OCI-M2 (cell line): ENCODE data around the gene SARS2.

ENCODE experiments used
- DNase-seq: peaks from one replicate; lab custom pipeline; 2025; ENCODE audit not compliant: unreplicated experiment; lab: John Stamatoyannopoulos, UW

The SARS2 gene

DNA sequence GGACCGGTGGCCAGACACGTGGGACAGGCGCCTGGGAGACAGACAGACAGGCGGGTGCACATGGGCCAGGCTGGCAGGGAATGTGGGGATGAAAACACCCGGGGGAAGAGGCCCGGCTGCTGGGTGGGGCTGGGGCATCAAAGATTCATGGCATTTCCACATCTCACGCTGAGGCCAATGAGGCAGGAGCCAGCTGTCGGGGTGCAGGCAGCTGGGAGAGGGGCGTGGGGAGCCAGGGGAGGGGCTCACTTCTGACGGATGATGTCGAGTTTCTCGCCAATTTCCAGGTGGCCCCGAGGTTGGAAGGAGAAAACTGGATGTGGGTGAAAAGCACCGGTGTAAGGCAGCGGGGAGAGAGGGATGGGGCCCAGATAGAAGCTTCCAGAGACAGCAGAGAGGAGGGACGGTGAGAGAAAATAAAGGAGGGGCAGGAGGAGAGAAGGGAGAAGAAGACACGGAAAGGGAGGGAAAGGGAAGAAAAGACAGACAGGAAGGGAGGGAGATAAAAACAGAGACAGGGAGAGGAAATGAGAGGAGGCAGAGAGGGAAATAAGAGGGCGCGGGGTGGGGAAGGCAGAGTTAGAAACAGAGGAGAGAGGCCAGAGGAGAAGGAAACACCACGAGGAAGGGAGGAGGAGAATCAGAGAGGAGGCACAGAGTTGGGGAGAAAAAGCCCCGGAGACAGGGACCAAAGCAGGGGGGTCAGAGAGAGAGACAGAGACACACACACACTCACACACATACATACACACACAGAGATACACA lies 10.5 kb downstream of the SARS2 start:
- no peak for DNase-seq

GRCh38 chr19:38918526-38918925 lies 12.0 kb downstream of the SARS2 start:
- DNase-seq, result no peak

- DNase-seq, result peak; percentile 33
Observed at GRCh38 chr19:38917921-38918491, 12.6 kb downstream of the SARS2 start.

DNA sequence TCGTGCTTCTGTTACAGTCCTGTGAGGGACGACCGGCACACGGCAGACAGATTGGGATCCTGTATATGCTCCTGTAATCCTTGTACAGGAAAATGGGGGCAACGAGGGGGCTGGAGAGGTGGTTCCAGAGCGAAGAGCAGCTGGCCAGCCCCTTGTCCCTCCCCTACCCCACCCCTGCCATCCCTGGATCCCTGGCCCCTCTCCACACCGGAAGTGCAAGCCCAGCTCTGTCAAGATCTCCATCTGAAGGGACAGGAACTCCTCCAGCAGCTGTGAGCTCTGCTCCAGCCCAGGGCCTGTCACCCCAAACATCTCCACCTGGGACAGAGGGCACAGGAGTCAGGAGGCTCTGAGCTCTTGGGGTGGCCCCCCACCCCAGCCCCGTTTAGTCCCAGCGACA lies 13.0 kb downstream of the SARS2 start:
- no peak for DNase-seq

GRCh38 chr19:38915329-38916321 lies 14.9 kb downstream of the SARS2 start:
- DNase-seq, result no peak

- DNase-seq, result no peak
Observed at GRCh38 chr19:38913958-38914357, 16.6 kb downstream of the SARS2 start.

GRCh38 chr19:38912600-38913514 lies 17.7 kb downstream of the SARS2 start:
- DNase-seq, result no peak

DNA sequence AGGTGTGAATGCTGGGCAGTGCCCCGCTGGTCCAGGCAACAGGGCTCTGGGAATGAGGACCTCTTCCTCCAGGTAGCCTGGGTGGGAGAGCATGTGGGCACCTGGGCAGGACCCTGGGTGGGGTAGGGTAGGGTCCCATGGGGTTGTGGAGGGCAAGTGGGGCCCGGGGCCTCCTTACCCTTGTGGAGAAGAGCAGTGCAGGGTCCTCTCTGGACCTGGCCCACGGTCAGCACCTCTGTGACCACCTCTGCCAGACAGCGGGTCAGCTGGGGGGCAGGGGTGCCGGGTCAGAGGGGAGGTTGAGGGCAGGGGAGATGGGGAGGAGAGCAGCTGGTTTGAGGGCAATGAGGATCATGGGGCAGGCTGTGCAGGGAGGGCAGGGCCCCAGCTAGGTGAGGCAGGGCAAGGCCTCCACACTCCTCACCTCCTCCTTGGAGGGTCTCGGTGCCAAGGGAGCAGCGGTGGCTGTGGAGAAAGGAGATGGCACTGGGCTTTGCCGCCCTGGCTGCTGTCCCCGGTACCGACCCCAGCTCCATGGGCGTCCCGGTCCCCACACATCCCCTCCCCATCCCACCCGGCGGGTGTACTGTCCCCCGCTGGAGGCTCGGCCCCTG lies 19.1 kb downstream of the SARS2 start:
- no peak for DNase-seq

- no peak for DNase-seq
Observed at GRCh38 chr19:38910488-38910887, 20.1 kb downstream of the SARS2 start.

GRCh38 chr19:38908911-38909310 lies 21.7 kb downstream of the SARS2 start:
- no peak for DNase-seq

DNA sequence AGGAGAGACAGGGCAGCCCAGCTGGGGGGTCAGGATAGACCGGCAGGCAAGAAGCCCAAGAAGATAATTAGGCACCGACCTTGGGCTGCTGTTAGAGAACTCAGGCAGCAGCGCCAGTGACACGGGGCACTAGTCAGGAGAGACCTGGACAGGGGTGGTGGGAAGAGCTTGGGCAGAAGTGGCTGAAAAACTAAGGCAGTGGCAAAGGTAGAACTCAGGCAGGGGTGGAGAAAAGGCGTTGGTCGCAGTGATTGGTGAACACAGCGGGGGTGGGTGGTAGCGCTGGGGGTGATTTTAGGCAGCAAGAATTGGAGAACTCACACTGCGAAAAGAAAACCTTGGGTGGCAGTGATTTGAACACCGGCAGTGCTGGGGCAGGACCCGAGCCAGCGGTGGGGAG lies 22.9 kb downstream of the SARS2 start:
- DNase-seq, result no peak

DNA sequence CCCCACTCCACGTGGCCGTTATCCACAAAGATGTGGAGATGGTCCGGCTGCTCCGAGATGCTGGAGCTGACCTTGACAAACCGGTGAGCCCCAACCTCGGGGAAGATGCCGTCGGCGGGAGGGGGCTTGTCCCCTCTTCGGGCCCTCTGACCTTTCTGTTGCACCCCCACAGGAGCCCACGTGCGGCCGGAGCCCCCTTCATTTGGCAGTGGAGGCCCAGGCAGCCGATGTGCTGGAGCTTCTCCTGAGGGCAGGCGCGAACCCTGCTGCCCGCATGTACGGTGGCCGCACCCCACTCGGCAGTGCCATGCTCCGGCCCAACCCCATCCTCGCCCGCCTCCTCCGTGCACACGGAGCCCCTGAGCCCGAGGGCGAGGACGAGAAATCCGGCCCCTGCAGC lies 23.3 kb downstream of the SARS2 start:
- no peak for DNase-seq

DNA sequence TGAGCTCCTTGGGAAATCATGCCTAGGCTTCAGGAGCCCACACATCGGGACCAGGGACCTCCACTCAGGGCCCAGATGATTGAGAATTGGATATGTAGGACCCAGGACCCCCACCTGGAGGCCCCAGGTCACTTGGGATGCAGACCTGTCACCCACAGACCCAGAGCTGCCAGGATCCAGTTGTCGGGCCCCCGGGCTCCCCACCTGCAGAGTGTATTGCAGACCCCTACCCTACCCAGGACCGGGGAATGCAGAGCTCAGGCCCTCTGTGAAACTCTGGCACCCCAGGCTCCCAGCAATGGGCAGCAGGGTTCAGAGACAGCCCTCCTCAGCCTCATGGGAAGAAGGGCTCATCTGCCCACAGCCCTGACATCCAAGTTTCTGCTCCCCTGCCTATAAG lies 24.9 kb downstream of the SARS2 start:
- DNase-seq, result no peak

DNA sequence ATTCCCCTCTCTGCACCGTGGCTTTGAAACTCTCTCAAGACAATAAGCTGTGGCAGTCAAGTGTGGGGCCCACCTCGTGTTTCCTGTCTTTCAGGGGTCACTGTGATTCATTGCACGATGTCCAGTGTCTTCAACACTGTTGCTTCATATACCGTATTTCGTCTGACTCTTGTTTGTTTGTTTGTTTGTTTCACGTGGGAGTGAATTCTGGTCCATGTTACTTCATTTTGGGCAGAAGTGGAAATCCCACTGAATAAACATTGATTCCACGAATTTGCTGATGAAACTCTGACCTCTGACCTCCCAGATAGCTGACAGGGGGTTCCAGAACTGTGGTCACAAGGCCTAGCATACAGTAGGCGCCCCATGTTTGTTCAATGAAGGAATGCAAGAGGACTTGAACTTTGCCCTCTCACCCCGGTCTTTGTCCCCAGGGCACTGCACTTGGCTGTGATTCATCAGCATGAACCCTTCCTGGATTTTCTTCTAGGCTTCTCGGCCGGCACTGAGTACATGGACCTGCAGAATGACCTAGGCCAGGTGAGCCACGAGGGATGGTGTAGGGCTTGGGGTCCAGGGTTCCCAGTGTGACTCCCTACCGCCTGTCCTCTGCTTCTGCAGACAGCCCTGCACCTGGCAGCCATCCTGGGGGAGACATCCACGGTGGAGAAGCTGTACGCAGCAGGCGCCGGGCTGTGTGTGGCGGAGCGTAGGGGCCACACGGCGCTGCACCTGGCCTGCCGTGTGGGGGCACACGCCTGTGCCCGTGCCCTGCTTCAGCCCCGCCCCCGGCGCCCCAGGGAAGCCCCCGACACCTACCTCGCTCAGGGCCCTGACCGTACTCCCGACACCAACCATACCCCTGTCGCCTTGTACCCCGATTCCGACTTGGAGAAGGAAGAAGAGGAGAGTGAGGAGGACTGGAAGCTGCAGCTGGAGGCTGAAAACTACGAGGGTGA lies 25.7 kb downstream of the SARS2 start:
- DNase-seq, result no peak

- no peak for DNase-seq
Observed at GRCh38 chr19:38901683-38902082, 28.9 kb downstream of the SARS2 start.

- no peak for DNase-seq
Observed at GRCh38 chr19:38900743-38901190, 29.8 kb downstream of the SARS2 start.

GRCh38 chr19:38900202-38900629 lies 30.3 kb downstream of the SARS2 start:
- DNase-seq, result peak; percentile 95

GRCh38 chr19:38899447-38900201 lies 30.9 kb downstream of the SARS2 start, which contains the start of the genes NFKBIB and SIRT2:
NFKBIB (plus strand) TSS chr19:38899969; CDS start chr19:38900033, 64 bp downstream.
SIRT2 (minus strand) TSS chr19:38899618; CDS start chr19:38899521, 97 bp downstream.
- peak; percentile 100 for DNase-seq
